Gastrocnemius medialis (tissue), 4 donors: Measurements from ENCODE around the gene AP1G1. TPM values are rescaled to one million over a fixed set of nuclear protein-coding genes. Genes with fewer than 3 reads are reported as not detected.

Experiments
- ATAC-seq, 2 donors: fragments of 150-250 bp; one replicate each; pipeline ENCODE4 v1.9.1; 2016
- DNase-seq, 2 donors: peaks; one replicate each; pipeline ENCODE4 v3.0.0-alpha.2; 2019
- H3K27ac ChIP-seq, 4 donors: fragments of 200-600 bp; sonication (generic); 1 replicate in 1 of 4; 2 replicates in 3 of 4; pipeline ENCODE4 v1.5.1; 2016 to 2018; ENCODE audit warnings: mild to moderate bottlenecking in 2 of 4, moderate library complexity in 1 of 4
- H3K27me3 ChIP-seq, 3 donors: fragments of 200-600 bp; sonication (generic) in 2 of 3; 1 replicate in 1 of 3; 2 replicates in 2 of 3; pipeline versions ENCODE4 v1.5.1 to v1.6.0; 2016 to 2019; ENCODE audit warnings: mild to moderate bottlenecking in 1 of 3, moderate library complexity in 1 of 3
- H3K36me3 ChIP-seq, 2 donors: fragments of 200-600 bp; sonication (generic) in 1 of 2; one replicate each; pipeline ENCODE4 v1.5.1; 2017 to 2018
- H3K4me1 ChIP-seq, 2 donors: fragments of 200-600 bp; sonication (generic) in 1 of 2; one replicate each; pipeline ENCODE4 v1.5.1; 2016 to 2017; ENCODE audit warnings: mild to moderate bottlenecking in 2 of 2
- H3K4me3 ChIP-seq, 4 donors: fragments of 200-600 bp; sonication (generic) in 3 of 4; 1 replicate in 1 of 4; 2 replicates in 3 of 4; pipeline ENCODE4 v1.5.1; 2016 to 2019; ENCODE audit warnings: mild to moderate bottlenecking in 2 of 4
- H3K9me3 ChIP-seq, 3 donors: fragments of 200-600 bp; sonication (generic) in 2 of 3; 1 replicate in 1 of 3; 2 replicates in 2 of 3; pipeline ENCODE4 v1.5.1; 2016 to 2019
- POLR2A ChIP-seq, 2 donors: fragments of 450-650 bp; IDR thresholded peaks; one replicate each; pipeline ENCODE4 v1.6.1; 2017; ENCODE audit warnings: antibody characterized with exemption in 2 of 2, mild to moderate bottlenecking in 2 of 2, moderate library complexity in 2 of 2
- in situ Hi-C, 4 donors: fragments of 200-750 bp; cut with MboI; loops; one replicate each; pipeline versions ENCODE4 v1.15.0 to v1.8.0; 2017; ENCODE audit warnings: low sequenced_read_pairs in 4 of 4
- intact Hi-C: fragments of 100-400 bp; cut with DNase I; formaldehyde crosslinking; loops from one replicate; pipeline ENCODE4 v1.15.1; 2023; ENCODE audit warnings: low total_unique reads
- total RNA-seq, 4 donors: library from RNA; depleted of rRNA; stranded (reverse); fragments of >200 nt; gene quantifications; one replicate each; pipeline versions ENCODE4 v1.1.0 to v1.2.3, GENCODE V29; 2016
- TF ChIP-seq, protein P1 (sequence below), 5 experiments: fragments of 450-650 bp in 3 of 5; fragments of 200-600 bp in 2 of 5; sonication (generic) in 2 of 5; IDR thresholded peaks in 4 of 5; conservative IDR thresholded peaks in 1 of 5; 1 replicate in 4 of 5; 2 replicates in 1 of 5; pipeline ENCODE4 v1.5.1; 2016 to 2019; ENCODE audit warnings: antibody characterized with exemption in 5 of 5, mild to moderate bottlenecking in 3 of 5, moderate library complexity in 3 of 5

AP1G1 gene
- total RNA-seq, 4 donors from 2014 or later: 60.7 to 80.6 (median 66.3) TPM

DNA sequence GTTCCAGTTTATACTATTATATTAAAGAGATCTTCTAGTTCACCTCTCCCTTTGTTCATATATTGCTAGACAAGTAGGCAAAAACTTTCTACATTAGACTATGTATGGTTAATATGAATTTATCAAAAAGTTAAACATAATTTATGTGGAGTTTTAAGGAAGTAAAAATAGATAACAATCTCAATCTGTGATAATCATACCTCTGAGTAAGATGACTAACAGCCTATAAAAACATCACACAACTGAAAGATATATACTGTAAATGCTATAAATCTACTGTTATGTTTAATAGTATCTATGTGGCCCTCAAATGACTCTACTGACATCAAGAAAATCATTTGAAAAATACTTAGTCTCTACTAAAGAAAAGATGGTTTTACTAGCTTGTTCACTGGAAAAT, 37.1 kb downstream of the AP1G1 start:
- Histone ChIP-seq H3K4me1 (peaks cover 13 to 15% of the 10 kb centered on the region in 2 donors), H3K4me3 (no peak overlapping the region), H3K9me3 (no peaks in the 10 kb centered on the region), H3K27ac (no peak overlapping the region), H3K27me3 (no peaks in the 10 kb centered on the region), H3K36me3 (peaks cover 0 to 61% of the 10 kb centered on the region in 2 donors)
- DNase-seq (no peak), ATAC-seq (no peak)
- in situ Hi-C loops: no loop called here
- intact Hi-C loops: no loop called here
- TF ChIP-seq, protein P1, sequence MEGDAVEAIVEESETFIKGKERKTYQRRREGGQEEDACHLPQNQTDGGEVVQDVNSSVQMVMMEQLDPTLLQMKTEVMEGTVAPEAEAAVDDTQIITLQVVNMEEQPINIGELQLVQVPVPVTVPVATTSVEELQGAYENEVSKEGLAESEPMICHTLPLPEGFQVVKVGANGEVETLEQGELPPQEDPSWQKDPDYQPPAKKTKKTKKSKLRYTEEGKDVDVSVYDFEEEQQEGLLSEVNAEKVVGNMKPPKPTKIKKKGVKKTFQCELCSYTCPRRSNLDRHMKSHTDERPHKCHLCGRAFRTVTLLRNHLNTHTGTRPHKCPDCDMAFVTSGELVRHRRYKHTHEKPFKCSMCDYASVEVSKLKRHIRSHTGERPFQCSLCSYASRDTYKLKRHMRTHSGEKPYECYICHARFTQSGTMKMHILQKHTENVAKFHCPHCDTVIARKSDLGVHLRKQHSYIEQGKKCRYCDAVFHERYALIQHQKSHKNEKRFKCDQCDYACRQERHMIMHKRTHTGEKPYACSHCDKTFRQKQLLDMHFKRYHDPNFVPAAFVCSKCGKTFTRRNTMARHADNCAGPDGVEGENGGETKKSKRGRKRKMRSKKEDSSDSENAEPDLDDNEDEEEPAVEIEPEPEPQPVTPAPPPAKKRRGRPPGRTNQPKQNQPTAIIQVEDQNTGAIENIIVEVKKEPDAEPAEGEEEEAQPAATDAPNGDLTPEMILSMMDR (IDR thresholded peaks at IDR 0.05 in 4 of 5, conservative IDR thresholded peaks at IDR 0.05 in 1 of 5): no peak
- no peak for TF ChIP-seq POLR2A (IDR thresholded peaks at IDR 0.05)

DNA sequence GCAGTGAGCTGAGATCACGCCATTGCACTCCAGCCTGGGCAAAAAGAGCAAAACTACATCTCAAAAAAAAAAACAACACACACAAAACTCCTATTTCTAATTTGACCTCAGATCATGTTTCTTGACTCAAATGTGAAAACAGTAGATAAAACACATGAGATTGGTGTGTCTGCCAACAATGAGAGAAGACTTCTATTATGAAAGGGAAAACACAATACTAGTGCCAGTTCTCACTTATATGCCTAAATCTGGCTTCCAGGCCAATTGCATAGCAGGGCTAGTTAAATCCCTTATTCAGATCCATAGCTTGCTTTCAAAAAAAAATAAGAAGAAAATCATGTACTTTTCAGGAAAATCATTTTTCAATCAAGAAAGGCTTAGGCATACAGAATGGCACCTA, 39.4 kb downstream of the AP1G1 start:
- Histone ChIP-seq H3K27ac (no peak overlapping the region), H3K4me3 (no peak overlapping the region), H3K9me3 (no peaks in the 10 kb centered on the region), H3K27me3 (no peaks in the 10 kb centered on the region), H3K4me1 (peaks cover 17 to 21% of the 10 kb centered on the region in 2 donors), H3K36me3 (peaks cover 0 to 69% of the 10 kb centered on the region in 2 donors)
- TF ChIP-seq, protein P1 (IDR thresholded peaks at IDR 0.05 in 4 of 5, conservative IDR thresholded peaks at IDR 0.05 in 1 of 5): no peak
- no peak for TF ChIP-seq POLR2A (IDR thresholded peaks at IDR 0.05)
- DNase-seq (no peak), ATAC-seq (no peak)
- intact Hi-C loops (no loop called here), in situ Hi-C loops (no loop called here)

DNA sequence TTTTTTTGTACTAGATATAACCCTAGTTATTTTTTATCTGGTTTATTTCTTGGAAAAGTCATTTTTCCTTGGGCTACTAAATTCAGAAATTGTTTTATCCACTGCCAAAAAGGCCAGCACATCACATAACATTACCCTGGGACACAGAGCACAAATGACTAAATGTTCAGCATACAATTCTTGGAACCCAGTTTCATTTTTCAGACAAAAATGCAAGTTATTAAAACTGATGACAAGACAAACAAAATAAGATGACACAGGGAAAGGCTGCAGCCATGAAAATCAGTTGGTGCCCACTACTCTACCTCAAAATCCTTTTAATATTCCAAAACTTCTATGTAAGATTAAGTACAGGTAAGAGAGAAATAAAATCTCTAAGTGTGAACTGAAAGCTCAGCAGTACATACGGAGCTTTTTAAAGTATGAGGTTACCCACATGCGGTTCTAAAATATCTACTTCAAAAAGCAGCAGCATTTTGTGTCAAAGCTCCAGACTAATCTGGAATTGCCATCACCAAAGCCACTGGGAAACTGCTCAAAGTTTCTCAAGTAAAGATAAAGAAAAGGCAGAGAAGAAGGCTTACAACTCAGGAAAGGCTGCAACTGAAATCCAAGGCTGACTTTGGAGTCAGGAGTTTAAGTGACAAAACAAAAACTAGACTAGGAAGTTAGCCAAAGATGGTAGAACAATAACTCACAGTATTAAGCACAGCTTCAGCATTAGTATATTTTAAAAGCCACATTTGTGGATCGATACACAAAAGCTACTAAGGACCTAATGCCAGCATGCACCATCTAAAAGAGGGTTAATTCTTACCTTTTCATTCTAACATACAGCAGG, 41.4 kb downstream of the AP1G1 start:
- no peak for DNase-seq
- ATAC-seq: no peak
- intact Hi-C loops: no loop called here
- in situ Hi-C loops: no loop called here
- peaks cover 0 to 69% of the 10 kb centered on the region in 2 donors for H3K36me3 ChIP-seq
- peaks cover 17 to 21% of the 10 kb centered on the region in 2 donors for H3K4me1 ChIP-seq
- peak overlapping the region; percentile 45 to 50 (median 48) for H3K27ac ChIP-seq
- no peaks in the 10 kb centered on the region for H3K27me3 ChIP-seq
- no peak overlapping the region for H3K4me3 ChIP-seq
- H3K9me3 ChIP-seq: no peaks in the 10 kb centered on the region
- TF ChIP-seq POLR2A (IDR thresholded peaks at IDR 0.05): no peak
- TF ChIP-seq, protein P1 (IDR thresholded peaks at IDR 0.05 in 4 of 5, conservative IDR thresholded peaks at IDR 0.05 in 1 of 5): no peak

DNA sequence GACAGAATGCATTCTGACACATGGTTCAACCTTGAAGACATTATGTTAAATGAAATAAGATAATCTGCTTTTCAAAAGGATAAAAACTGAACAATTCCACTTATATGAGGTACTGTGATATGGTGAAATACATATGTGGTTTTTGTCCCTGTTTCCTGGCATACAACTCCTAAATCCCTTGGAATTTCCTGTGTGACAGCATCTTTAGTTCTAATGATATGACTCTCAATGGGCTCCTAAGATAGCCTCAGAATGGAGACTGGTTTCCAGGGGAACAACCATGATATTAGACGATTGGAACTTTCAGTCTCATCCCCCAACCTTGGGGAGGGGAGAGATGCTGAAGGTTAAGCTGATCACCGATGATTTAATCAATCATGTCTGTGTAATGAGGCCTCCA, 46.4 kb downstream of the AP1G1 start:
- in situ Hi-C loops (no loop called here), intact Hi-C loops (no loop called here)
- no peak for TF ChIP-seq POLR2A (IDR thresholded peaks at IDR 0.05)
- TF ChIP-seq, protein P1 (IDR thresholded peaks at IDR 0.05 in 4 of 5, conservative IDR thresholded peaks at IDR 0.05 in 1 of 5): no peak
- DNase-seq (no peak), ATAC-seq (no peak)
- Histone ChIP-seq H3K27ac (no peak overlapping the region), H3K36me3 (peaks cover 0 to 56% of the 10 kb centered on the region in 2 donors), H3K4me1 (peaks cover 22 to 31% of the 10 kb centered on the region in 2 donors), H3K9me3 (no peaks in the 10 kb centered on the region), H3K4me3 (no peak overlapping the region), H3K27me3 (no peaks in the 10 kb centered on the region)
